Vagina (tissue), 2 donors: ENCODE data around the gene DDHD1.

Experiments used
- POLR2A ChIP-seq, 2 donors: fragments of 450-650 bp; IDR thresholded peaks; one replicate each; pipeline ENCODE4 v1.6.1; 2017; ENCODE audit warnings: antibody characterized with exemption in 2 of 2, mild to moderate bottlenecking in 2 of 2, moderate library complexity in 2 of 2
- POLR2AphosphoS5 ChIP-seq, 2 donors: sonication (generic); formaldehyde crosslinking; IDR thresholded peaks; one replicate each; pipeline ENCODE4 v1.9.0; 2017; ENCODE audit warnings: antibody characterized with exemption in 2 of 2, mild to moderate bottlenecking in 2 of 2, low read depth in 1 of 2; ENCODE audit not compliant: insufficient read depth in 1 of 2

DNA sequence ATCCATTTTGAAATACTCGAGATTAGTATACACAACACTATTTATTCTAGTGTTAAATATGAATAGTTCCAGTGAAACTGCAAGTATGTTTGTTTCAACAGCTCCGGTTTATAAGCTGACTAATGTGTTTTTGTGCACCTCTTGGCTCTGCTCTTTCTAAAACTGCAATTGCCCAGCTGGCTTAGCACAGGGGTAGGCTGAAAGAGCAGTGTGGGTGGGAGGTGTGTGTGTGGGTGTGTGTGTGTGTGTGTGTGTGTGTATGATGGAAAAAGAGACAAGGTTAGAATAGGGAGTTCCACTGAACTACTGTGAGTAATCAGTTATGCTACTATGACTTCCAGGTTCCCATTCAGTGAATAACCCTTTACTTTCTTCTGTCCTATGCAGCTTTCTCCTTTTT, 37.8 kb upstream of the DDHD1 start:
- TF ChIP-seq POLR2AphosphoS5 (IDR thresholded peaks at IDR 0.05; ENCODE audit: insufficient read depth in 1 of 2, low read depth in 1 of 2) = no peak
- no peak for TF ChIP-seq POLR2A (IDR thresholded peaks at IDR 0.05)
